Activated naive CD4-positive, alpha-beta T cell treated with anti-CD3 and anti-CD28 coated beads for 36 hours (primary cell): ENCODE measurements around the gene AKR1C8. TPM values are rescaled to one million over a fixed set of nuclear protein-coding genes. Genes with fewer than 3 reads are reported as not detected.
"Not testable (repeated sequence)": the region's sequence is repeated elsewhere in the genome, so short reads cannot be mapped to it uniquely, and the experiment has no call there.

Source experiments
- CTCF ChIA-PET: fragments of 350-600 bp; sonication (Branson Sonifier 250); formaldehyde crosslinking; loops from one replicate; lab custom pipeline; 2021; ENCODE audit warnings: antibody characterized with exemption; lab: Charles Lee
- DNase-seq: peaks from one replicate; pipeline ENCODE4 v3.0.0-alpha.2; 2020
- H3K27ac Mint-ChIP-seq: one replicate; pipeline ENCODE4 v1.8.0; 2021; ENCODE audit warnings: mild to moderate bottlenecking, mixed read lengths
- H3K27me3 Mint-ChIP-seq: one replicate; pipeline ENCODE4 v1.8.0; 2021; ENCODE audit warnings: low read depth, mixed read lengths
- H3K36me3 Mint-ChIP-seq: one replicate; pipeline ENCODE4 v1.8.0; 2021; ENCODE audit warnings: low read depth, mixed read lengths
- H3K4me1 Mint-ChIP-seq: one replicate; pipeline ENCODE4 v1.8.0; 2021; ENCODE audit warnings: low read depth, mixed read lengths
- H3K4me3 Mint-ChIP-seq: one replicate; pipeline ENCODE4 v1.8.0; 2021; ENCODE audit warnings: mild to moderate bottlenecking, moderate library complexity, mixed read lengths
- H3K9me3 Mint-ChIP-seq: one replicate; pipeline ENCODE4 v1.8.0; 2021; ENCODE audit warnings: mixed read lengths
- intact Hi-C: fragments of 100-400 bp; cut with micrococcal nuclease; formaldehyde crosslinking; loops from one replicate; pipeline ENCODE4 v1.15.1; 2023
- total RNA-seq, 2 experiments: library from RNA; stranded (reverse); gene quantifications; one replicate each; pipeline ENCODE4 v1.2.3, GENCODE V29; 2021

The AKR1C8 gene
- total RNA-seq, 2 experiments from 2014 or later = not detected

DNA sequence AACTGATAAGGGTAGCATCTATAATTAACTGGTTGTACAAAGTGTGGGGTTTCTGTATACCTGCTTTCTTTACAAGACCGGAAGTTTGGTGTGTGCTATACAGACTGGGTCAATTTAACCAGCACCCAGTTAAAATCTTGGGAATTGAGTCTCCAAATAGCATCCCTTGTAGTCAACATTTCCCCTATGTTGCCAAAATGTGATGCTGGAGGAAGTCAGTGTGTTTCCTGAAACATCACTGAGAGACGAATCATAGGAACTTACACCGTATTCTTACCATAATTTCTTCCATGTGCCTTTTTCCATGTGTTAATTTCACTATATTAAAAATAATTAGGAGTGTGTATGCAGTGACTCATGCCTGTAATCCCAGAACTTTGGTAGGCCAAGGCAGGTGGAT, 13.4 kb upstream of the AKR1C8 start:
- H3K4me3 Mint-ChIP-seq = no peak overlapping the region
- DNase-seq = no peak
- intact Hi-C loops = no loop called here
- peaks cover 4% of the 10 kb centered on the region for H3K9me3 Mint-ChIP-seq
- H3K4me1 Mint-ChIP-seq = no peaks in the 10 kb centered on the region
- H3K36me3 Mint-ChIP-seq = no peaks in the 10 kb centered on the region
- H3K27me3 Mint-ChIP-seq = peaks cover 2% of the 10 kb centered on the region
- no peak overlapping the region for H3K27ac Mint-ChIP-seq
- CTCF ChIA-PET = no interaction called here

DNA sequence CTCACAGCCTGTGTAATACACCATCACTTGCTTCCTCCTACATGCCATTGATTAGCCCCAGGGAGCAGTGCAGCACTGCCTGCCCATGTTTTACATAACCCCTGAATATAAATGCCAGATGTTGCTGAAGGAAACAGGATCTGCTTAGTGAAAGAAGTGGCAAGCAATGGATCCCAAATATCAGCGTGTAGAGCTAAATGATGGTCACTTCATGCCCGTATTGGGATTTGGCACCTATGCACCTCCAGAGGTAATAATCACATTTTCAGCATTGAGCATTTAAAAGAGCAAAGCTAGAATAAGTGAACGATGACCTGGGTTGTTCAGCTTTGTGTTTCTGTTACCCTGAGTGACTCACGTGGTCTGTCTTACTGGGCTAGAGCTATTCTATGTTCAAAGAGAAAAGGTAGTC, 11.8 kb upstream of the AKR1C8 start, which contains the start of gene AKR1C4:
AKR1C4 (plus strand) TSS at position 136 of the 412 bp plus-strand sequence; CDS start at position 167, 31 bp downstream.
- Mint-ChIP-seq H3K36me3 (no peaks in the 10 kb centered on the region), H3K4me1 (no peaks in the 10 kb centered on the region), H3K27me3 (peaks cover 2% of the 10 kb centered on the region), H3K4me3 (no peak within 1 kb of the TSS), H3K27ac (no peak within 1 kb of the TSS), H3K9me3 (no peaks in the 10 kb centered on the region)
- intact Hi-C loops = no loop called here
- no peak for DNase-seq
- CTCF ChIA-PET = interaction anchor here (1.7 kb wide), 1 partner anchor 33 kb away, joined by 3 read pairs; no protein-coding TSS in a partner anchor

- Mint-ChIP-seq H3K27ac (no peak overlapping the region), H3K36me3 (no peaks in the 10 kb centered on the region), H3K27me3 (peaks cover 2% of the 10 kb centered on the region), H3K4me1 (no peaks in the 10 kb centered on the region), H3K9me3 (no peaks in the 10 kb centered on the region), H3K4me3 (no peak overlapping the region)
- CTCF ChIA-PET = no interaction called here
- intact Hi-C loops = no loop called here
- DNase-seq = no peak
Measured at GRCh38 chr10:5195727-5196374, 10.9 kb upstream of the AKR1C8 start.

DNA sequence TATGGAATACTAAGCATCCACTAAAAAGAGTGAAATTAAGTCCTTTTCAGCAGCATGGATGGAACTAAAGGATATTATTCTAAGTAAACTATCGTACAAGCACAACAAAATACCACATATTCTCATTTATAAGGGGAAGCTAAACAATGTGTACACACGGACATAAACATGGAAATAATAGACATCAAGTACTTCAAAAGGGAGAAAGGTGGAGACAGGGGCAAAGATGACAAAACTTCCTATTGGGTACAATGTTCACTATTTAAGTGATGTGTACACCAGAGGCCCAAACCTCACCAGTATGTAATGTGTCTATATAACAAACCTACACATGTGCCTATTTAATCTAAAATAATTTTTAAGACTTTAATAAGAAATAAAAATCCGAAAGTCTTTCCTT, 9.5 kb upstream of the AKR1C8 start:
- Mint-ChIP-seq H3K27ac (peak overlapping the region; percentile 11), H3K9me3 (no peaks in the 10 kb centered on the region), H3K27me3 (peaks cover 2% of the 10 kb centered on the region), H3K4me1 (no peaks in the 10 kb centered on the region), H3K4me3 (no peak overlapping the region), H3K36me3 (no peaks in the 10 kb centered on the region)
- intact Hi-C loops = no loop called here
- no peak for DNase-seq
- CTCF ChIA-PET = no interaction called here

DNA sequence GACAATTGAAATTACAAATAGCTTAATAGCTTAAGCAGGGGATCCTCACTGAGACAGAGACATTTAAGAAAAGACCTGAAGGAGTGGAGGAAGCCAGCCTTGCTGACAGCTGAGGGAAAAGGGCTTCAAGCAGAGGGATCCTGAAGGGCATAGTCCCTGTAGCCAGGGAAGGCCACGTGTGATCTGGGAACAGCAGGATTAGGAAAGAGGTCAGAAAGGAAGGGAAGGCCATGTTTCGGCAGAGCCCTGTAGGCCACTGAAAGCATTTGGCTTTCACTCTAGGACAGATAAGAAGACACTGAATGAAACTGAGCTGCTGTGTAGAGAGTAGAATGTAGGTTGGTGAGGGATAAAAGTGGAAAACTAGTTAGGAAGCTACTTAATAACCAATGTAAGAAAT, 3.4 kb upstream of the AKR1C8 start:
- no peaks in the 10 kb centered on the region for H3K36me3 Mint-ChIP-seq
- H3K4me1 Mint-ChIP-seq = no peaks in the 10 kb centered on the region
- no peaks in the 10 kb centered on the region for H3K9me3 Mint-ChIP-seq
- CTCF ChIA-PET = no interaction called here
- H3K4me3 Mint-ChIP-seq = no peak overlapping the region
- intact Hi-C loops = no loop called here
- DNase-seq = no peak
- H3K27me3 Mint-ChIP-seq = no peaks in the 10 kb centered on the region
- H3K27ac Mint-ChIP-seq = no peak overlapping the region

DNA sequence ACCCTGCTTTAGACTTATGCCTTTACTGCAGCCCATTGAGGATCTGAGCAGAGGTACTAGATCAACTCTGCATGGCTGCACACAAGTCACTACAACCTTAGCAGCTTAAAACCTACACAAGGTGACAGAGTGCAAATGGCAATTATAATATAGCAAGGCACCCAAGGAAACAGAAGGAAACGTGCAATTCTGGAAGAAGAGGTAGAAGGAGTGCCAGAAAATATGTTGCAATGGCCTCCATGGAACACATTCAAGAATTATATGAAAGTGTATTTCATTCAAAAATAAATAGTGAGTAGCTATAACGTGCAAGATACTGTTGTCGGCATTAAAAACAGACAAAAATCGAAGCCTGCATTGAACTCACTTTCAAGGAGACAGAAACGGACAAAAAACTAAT, 2.9 kb upstream of the AKR1C8 start:
- no peak for DNase-seq
- CTCF ChIA-PET = no interaction called here
- no peaks in the 10 kb centered on the region for H3K36me3 Mint-ChIP-seq
- H3K27me3 Mint-ChIP-seq = no peaks in the 10 kb centered on the region
- intact Hi-C loops = no loop called here
- H3K9me3 Mint-ChIP-seq = no peaks in the 10 kb centered on the region
- H3K4me1 Mint-ChIP-seq = no peaks in the 10 kb centered on the region
- no peak overlapping the region for H3K4me3 Mint-ChIP-seq
- no peak overlapping the region for H3K27ac Mint-ChIP-seq

GRCh38 chr10:5183923-5184322, 1.0 kb downstream of the AKR1C8 start:
- CTCF ChIA-PET = no interaction called here
- Mint-ChIP-seq H3K27ac (no peak overlapping the region), H3K4me3 (no peak overlapping the region), H3K4me1 (no peaks in the 10 kb centered on the region), H3K9me3 (peaks cover 3% of the 10 kb centered on the region), H3K27me3 (peaks cover 2% of the 10 kb centered on the region), H3K36me3 (peaks cover 1% of the 10 kb centered on the region)
- intact Hi-C loops = no loop called here
- DNase-seq = no peak

GRCh38 chr10:5180503-5180902, 4.4 kb downstream of the AKR1C8 start:
- H3K27me3 Mint-ChIP-seq, CTCF ChIA-PET, H3K9me3 Mint-ChIP-seq, DNase-seq, intact Hi-C loops, H3K36me3 Mint-ChIP-seq, H3K27ac Mint-ChIP-seq, H3K4me3 Mint-ChIP-seq, H3K4me1 Mint-ChIP-seq: not testable (repeated sequence)

DNA sequence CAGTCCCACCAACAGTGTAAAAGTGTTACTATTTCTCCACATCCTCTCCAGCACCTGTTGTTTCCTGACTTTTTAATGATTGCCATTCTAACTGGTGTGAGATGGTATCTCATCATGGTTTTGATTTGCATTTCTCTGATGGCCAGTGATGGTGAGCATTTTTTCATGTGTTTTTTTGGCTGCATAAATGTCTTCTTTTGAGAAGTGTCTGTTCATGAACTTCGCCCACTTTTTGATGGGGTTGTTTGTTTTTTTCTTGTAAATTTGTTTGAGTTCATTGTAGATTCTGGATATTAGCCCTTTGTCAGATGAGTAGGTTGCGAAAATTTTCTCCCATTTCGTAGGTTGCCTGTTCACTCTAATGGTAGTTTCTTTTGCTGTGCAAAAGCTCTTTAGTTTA, 9.4 kb downstream of the AKR1C8 start:
- H3K4me3 Mint-ChIP-seq, CTCF ChIA-PET: not testable (repeated sequence)

DNA sequence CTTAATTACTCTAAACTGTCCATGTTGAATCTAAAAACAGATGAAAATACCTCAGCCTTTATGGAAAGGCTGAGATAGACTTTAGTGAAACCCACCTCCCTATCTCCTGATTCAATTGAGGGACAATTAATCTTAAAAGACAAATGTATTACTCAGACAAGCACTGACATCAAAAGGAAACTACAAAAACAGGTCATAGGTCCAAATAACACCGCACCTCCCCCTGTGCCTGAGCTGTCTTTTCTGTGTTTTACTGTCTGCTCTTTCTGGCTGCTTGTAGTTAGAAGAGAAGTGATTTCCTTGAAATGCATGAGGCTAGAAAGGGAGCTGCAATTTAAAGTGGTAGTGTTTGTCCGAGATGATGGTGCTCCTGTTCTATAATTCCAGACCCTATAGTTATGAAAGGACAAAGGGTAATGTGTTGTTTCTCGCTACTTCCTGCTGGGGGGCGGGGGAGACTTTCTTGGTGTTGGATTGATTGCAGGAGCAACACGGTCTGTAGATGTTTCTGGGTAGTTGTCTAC, 16.0 kb downstream of the AKR1C8 start:
- H3K27ac Mint-ChIP-seq = no peak overlapping the region
- no peaks in the 10 kb centered on the region for H3K27me3 Mint-ChIP-seq
- peaks cover 33% of the 10 kb centered on the region for H3K9me3 Mint-ChIP-seq
- intact Hi-C loops = no loop called here
- CTCF ChIA-PET = no interaction called here
- H3K4me1 Mint-ChIP-seq = peaks cover 3% of the 10 kb centered on the region
- no peak overlapping the region for H3K4me3 Mint-ChIP-seq
- peaks cover 12% of the 10 kb centered on the region for H3K36me3 Mint-ChIP-seq
- DNase-seq = peak; percentile 20

More for the DNA sequence above, 9.4 kb downstream of the AKR1C8 start:
- H3K36me3 Mint-ChIP-seq, H3K27me3 Mint-ChIP-seq, DNase-seq, H3K9me3 Mint-ChIP-seq, H3K4me1 Mint-ChIP-seq, H3K27ac Mint-ChIP-seq, intact Hi-C loops: not testable (repeated sequence)

DNA sequence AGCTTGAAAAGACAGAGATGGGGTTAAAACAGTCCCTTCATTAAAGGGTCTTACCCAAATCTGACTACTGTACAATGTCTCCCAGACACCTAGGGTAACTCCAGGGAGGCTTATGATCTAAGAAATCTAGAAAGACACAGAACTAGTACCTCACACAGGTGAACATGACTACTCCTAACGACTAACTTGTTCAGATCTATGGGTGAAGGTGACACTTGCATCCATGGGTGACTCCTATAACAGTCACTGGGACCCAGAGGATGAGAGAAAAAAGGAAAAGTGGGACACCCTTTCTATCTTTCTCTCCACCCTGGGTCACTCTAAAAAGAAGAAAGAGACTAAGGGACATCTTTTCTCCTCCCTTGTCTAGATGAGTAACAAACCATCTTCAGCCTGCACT, 19.2 kb downstream of the AKR1C8 start:
- intact Hi-C loops = no loop called here
- Mint-ChIP-seq H3K4me1 (peaks cover 3% of the 10 kb centered on the region), H3K4me3 (no peak overlapping the region), H3K27me3 (no peaks in the 10 kb centered on the region), H3K27ac (no peak overlapping the region), H3K9me3 (peaks cover 48% of the 10 kb centered on the region), H3K36me3 (peaks cover 12% of the 10 kb centered on the region)
- CTCF ChIA-PET = no interaction called here
- DNase-seq = no peak

DNA sequence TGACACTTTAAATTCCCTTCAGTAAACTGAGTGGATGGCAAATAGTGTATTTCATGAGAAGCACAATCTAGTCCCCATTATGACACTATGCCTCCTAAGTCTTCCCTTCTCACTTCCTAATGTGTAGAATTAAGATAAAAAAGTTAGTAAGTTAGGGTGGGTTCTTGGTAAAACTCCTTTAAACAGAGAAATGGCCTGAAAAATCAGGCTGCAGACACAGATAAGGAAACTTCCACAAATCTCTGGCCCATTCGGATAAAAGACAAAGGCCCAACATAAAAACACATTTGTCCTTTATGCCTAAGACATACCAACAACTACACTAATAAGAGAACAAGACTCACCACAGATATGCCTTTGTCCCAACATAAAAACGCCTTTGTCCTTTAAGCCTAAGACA, 21.5 kb downstream of the AKR1C8 start:
- CTCF ChIA-PET = no interaction called here
- Mint-ChIP-seq H3K36me3 (peaks cover 12% of the 10 kb centered on the region), H3K9me3 (peaks cover 48% of the 10 kb centered on the region), H3K4me1 (no peaks in the 10 kb centered on the region), H3K27ac (no peak overlapping the region), H3K4me3 (no peak overlapping the region), H3K27me3 (no peaks in the 10 kb centered on the region)
- intact Hi-C loops = no loop called here
- no peak for DNase-seq

DNA sequence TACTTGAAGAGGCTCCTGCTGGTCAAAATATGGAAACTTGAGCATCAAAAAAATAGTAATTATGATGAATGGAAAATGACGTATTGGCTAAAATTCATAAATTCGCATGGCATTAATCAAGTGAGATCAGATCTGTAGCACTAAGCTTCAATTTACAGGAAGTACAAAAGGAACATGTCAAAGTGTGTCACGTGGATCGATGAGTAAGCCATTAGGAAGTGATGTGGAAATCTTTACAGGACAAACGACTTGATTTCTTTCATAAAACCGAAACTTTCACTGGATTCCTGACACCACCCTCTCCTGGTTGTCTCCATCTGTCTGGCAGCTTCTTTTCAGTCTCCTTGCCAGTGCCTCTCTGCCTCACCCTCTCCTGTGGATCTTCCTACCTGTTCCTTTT, 25.8 kb downstream of the AKR1C8 start:
- Mint-ChIP-seq H3K9me3 (peaks cover 16% of the 10 kb centered on the region), H3K36me3 (no peaks in the 10 kb centered on the region), H3K4me3 (no peak overlapping the region), H3K27me3 (no peaks in the 10 kb centered on the region), H3K4me1 (no peaks in the 10 kb centered on the region), H3K27ac (no peak overlapping the region)
- no peak for DNase-seq
- intact Hi-C loops = no loop called here
- CTCF ChIA-PET = interaction anchor here (0.6 kb wide), 1 partner anchor 311 kb away, joined by 3 read pairs; no protein-coding TSS in a partner anchor
